Tibial artery (tissue), 4 donors: ENCODE measurements around the gene EGF.
"Not testable (repeated sequence)": the region's sequence is repeated elsewhere in the genome, so short reads cannot be mapped to it uniquely, and the experiment has no call there.

Experiments
- DNase-seq, 2 donors: peaks; one replicate each; pipeline ENCODE4 v3.0.0-alpha.2; 2019
- H3K27ac ChIP-seq, 2 donors: fragments of 200-600 bp; sonication (generic) in 1 of 2; 1 replicate in 1 of 2; 2 replicates in 1 of 2; pipeline ENCODE4 v1.5.1; 2018 to 2019; ENCODE audit warnings: mild to moderate bottlenecking in 1 of 2
- H3K27me3 ChIP-seq, 2 donors: fragments of 200-600 bp; sonication (generic) in 1 of 2; one replicate each; pipeline versions ENCODE4 v1.5.1 to v1.6.0; 2016 to 2019
- H3K36me3 ChIP-seq, 3 donors: fragments of 200-600 bp; sonication (generic) in 2 of 3; one replicate each; pipeline ENCODE4 v1.5.1; 2016 to 2019; ENCODE audit warnings: mild to moderate bottlenecking in 2 of 3
- H3K4me1 ChIP-seq, 4 donors: fragments of 200-600 bp; sonication (generic) in 2 of 4; 1 replicate in 3 of 4; 2 replicates in 1 of 4; pipeline ENCODE4 v1.5.1; 2016 to 2019
- H3K4me3 ChIP-seq, 2 donors: fragments of 200-600 bp; sonication (generic) in 1 of 2; 1 replicate in 1 of 2; 2 replicates in 1 of 2; pipeline ENCODE4 v1.5.1; 2018 to 2019; ENCODE audit warnings: mild to moderate bottlenecking in 2 of 2
- H3K9me3 ChIP-seq, 3 donors: fragments of 200-600 bp; sonication (generic) in 1 of 3; one replicate each; pipeline ENCODE4 v1.5.1; 2016 to 2019
- intact Hi-C: fragments of 100-400 bp; cut with DNase I; formaldehyde crosslinking; loops from one replicate; pipeline ENCODE4 v1.15.0; 2023; ENCODE audit warnings: low total_unique reads
- TF ChIP-seq, protein P1 (sequence below), 2 experiments: fragments of 200-600 bp in 1 of 2; fragments of 450-650 bp in 1 of 2; IDR thresholded peaks; one replicate each; pipeline ENCODE4 v1.5.1; 2017 to 2019; ENCODE audit warnings: antibody characterized with exemption in 2 of 2, mild to moderate bottlenecking in 1 of 2, moderate library complexity in 1 of 2

Gene EGF

DNA sequence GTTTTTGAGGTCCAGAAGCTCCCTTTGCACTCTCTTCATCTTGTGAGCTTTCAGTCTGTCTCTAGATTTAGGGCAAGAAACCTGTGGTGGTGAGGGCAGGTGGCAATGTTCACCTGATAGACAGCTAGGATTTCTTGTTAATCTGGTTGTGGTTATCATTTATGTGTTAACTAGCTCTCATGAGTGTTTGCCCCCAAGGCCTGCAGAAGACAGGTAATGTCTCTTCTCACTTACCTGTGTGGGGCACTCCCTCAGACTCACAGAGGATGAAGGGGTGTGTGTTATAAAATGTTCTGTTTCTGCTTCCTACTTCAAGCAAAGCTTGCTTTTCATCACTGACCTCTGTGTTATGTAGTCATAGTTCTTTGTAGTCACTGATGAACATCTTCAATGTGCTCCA lies 17.8 kb downstream of the EGF start:
- TF ChIP-seq, protein P1, sequence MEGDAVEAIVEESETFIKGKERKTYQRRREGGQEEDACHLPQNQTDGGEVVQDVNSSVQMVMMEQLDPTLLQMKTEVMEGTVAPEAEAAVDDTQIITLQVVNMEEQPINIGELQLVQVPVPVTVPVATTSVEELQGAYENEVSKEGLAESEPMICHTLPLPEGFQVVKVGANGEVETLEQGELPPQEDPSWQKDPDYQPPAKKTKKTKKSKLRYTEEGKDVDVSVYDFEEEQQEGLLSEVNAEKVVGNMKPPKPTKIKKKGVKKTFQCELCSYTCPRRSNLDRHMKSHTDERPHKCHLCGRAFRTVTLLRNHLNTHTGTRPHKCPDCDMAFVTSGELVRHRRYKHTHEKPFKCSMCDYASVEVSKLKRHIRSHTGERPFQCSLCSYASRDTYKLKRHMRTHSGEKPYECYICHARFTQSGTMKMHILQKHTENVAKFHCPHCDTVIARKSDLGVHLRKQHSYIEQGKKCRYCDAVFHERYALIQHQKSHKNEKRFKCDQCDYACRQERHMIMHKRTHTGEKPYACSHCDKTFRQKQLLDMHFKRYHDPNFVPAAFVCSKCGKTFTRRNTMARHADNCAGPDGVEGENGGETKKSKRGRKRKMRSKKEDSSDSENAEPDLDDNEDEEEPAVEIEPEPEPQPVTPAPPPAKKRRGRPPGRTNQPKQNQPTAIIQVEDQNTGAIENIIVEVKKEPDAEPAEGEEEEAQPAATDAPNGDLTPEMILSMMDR (IDR thresholded peaks at IDR 0.05), result no peak

DNA sequence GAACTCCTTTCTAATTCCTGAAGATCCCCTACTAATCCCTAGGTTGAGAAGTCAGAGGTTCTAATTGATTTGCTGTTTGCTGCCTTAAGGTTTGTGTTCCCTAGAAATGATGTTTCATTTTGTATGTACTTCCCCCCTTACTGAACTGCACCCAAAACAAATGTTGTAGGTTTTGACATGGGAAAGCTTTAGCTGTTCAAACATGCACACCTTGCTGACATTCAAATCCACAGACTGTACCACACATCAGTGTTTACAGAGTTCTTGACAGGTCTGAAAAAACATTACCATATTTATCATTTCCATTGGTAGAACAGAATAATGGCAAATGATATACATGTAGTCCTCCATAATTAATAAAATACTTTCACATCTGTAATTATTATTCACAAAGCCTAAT lies 18.2 kb downstream of the EGF start:
- Histone ChIP-seq H3K9me3 (no peaks in the 10 kb centered on the region), H3K36me3 (no peaks in the 10 kb centered on the region), H3K4me3 (no peak overlapping the region), H3K27ac (no peak overlapping the region), H3K27me3 (no peaks in the 10 kb centered on the region), H3K4me1 (no peaks in the 10 kb centered on the region)
- TF ChIP-seq, protein P1 (IDR thresholded peaks at IDR 0.05), result no peak
- no peak for DNase-seq
- intact Hi-C loops, result no loop called here

More for the DNA sequence above, 17.8 kb downstream of the EGF start:
- no peak for DNase-seq
- no peaks in the 10 kb centered on the region for H3K4me1 ChIP-seq
- intact Hi-C loops, result no loop called here
- no peak overlapping the region for H3K4me3 ChIP-seq
- no peaks in the 10 kb centered on the region for H3K36me3 ChIP-seq
- H3K27me3 ChIP-seq, result no peaks in the 10 kb centered on the region
- no peaks in the 10 kb centered on the region for H3K9me3 ChIP-seq
- H3K27ac ChIP-seq, result no peak overlapping the region

DNA sequence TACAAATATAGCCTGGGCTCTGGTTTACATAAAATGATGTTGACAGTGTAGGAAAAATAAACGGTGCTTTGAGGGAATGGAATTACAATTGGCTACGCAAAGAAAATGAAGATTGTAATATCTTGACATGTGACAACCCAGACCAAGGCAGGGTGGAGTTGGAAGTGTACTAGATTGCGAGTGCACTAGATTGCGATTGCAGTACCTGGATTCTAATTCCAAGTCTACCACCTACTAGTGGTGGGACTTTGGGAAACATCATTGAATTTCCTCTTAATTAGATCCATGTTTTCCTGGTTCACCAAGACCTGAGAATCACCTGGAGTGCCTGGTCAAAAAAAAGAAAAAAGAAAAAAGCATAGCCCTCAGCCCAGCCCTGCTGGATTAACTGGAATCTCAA lies 18.6 kb downstream of the EGF start:
- no peak overlapping the region for H3K4me3 ChIP-seq
- H3K9me3 ChIP-seq, result no peaks in the 10 kb centered on the region
- no peak for DNase-seq
- intact Hi-C loops, result no loop called here
- no peaks in the 10 kb centered on the region for H3K4me1 ChIP-seq
- TF ChIP-seq, protein P1 (IDR thresholded peaks at IDR 0.05), result no peak
- H3K27ac ChIP-seq, result no peak overlapping the region
- H3K36me3 ChIP-seq, result no peaks in the 10 kb centered on the region
- H3K27me3 ChIP-seq, result no peaks in the 10 kb centered on the region

DNA sequence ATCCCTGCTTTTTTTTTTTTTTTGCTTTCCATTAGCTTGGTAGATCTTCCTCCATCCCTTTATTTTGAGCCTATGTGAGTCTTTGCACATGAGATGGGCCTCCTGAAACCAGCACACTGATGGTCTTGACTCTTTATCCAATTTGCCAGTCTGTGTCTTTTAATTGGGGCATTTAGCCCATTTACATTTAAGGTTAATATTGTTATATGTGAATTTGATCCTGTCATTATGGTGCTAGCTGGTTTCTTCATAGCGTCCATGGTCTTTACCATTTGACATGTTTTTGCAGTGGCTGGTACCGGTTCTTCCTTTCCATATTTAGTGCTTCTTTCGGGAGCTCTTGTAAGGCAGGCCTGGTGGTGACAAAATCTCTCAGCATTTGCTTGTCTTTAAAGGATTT lies 24.7 kb downstream of the EGF start:
- intact Hi-C loops, DNase-seq, H3K36me3 ChIP-seq, H3K27ac ChIP-seq, H3K4me1 ChIP-seq, H3K27me3 ChIP-seq, H3K4me3 ChIP-seq, H3K9me3 ChIP-seq: not testable (repeated sequence)

DNA sequence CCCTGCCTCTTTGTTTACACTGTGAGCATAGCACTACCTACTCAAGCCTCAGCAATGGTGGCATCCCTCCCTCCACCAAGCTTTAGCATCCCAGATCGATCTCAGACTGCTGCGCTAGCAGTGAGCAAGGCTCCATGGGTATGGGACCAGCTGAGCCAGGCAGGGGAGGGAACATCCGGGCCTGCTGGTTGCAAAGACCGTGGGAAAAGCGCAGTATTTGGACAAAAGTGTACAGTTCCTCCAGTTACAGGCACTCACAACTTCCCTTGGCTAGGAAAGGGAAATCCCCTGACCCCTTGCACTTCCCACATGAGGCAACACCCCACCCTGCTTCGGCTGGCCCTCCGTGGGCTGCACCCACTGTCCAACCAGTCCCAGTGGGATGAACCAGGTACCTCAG lies 26.5 kb downstream of the EGF start:
- no peak for DNase-seq
- H3K36me3 ChIP-seq, result no peaks in the 10 kb centered on the region
- intact Hi-C loops, result no loop called here
- TF ChIP-seq, protein P1 (IDR thresholded peaks at IDR 0.05), result no peak
- no peaks in the 10 kb centered on the region for H3K4me1 ChIP-seq
- no peak overlapping the region for H3K27ac ChIP-seq
- H3K27me3 ChIP-seq, result no peaks in the 10 kb centered on the region
- no peak overlapping the region for H3K4me3 ChIP-seq
- no peaks in the 10 kb centered on the region for H3K9me3 ChIP-seq

DNA sequence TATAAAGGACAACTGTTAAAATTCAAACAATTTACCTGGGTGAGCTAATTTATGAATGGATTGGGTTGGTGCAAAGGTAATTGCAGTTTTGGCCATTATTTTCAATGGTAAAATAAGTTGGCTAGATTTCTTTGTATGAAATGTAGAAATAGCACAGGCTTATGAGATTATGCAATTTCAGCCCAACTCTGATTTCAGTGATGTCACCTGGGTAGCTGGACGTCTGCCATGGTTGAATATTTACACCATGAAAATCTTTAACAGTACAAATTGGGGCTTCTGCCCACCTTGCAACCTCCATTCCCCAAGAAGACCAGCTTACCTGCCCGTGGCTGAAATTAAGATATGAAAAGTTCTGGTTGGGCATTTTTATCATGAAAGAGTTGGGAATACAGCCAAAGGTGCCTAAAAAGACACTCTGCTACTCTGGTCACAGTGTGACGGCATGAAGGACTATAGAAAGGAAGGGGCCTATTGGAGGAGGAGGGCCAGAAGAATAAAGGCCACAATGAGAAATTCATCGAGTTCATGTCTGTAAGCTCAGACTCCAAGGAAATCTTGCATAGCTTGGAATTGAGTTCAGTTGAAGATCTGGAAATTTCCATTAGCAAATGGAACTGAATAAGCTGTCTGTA lies 29.7 kb downstream of the EGF start:
- H3K27me3 ChIP-seq, result no peaks in the 10 kb centered on the region
- TF ChIP-seq, protein P1 (IDR thresholded peaks at IDR 0.05), result no peak

More for the DNA sequence above, 29.7 kb downstream of the EGF start:
- H3K36me3 ChIP-seq, result no peaks in the 10 kb centered on the region
- H3K27ac ChIP-seq, result no peak overlapping the region
- no peaks in the 10 kb centered on the region for H3K9me3 ChIP-seq
- no peak for DNase-seq
- no peaks in the 10 kb centered on the region for H3K4me1 ChIP-seq
- no peak overlapping the region for H3K4me3 ChIP-seq
- intact Hi-C loops, result no loop called here
